Body of pancreas (tissue), 4 donors: ENCODE results near the gene ZNF516.

ENCODE experiments used
- CTCF ChIP-seq, 7 experiments: fragments of 450-650 bp in 4 of 7; fragments of 200-600 bp in 3 of 7; sonication (generic) in 3 of 7; IDR thresholded peaks; one replicate each; pipeline ENCODE4 v1.5.1; 2016 to 2019; ENCODE audit warnings: antibody characterized with exemption in 7 of 7
- POLR2A ChIP-seq, 3 donors: fragments of 450-650 bp; IDR thresholded peaks; one replicate each; pipeline ENCODE4 v1.6.1; 2016; ENCODE audit warnings: antibody characterized with exemption in 3 of 3, mild to moderate bottlenecking in 2 of 3

- TF ChIP-seq CTCF (IDR thresholded peaks at IDR 0.05), result no peak
- TF ChIP-seq POLR2A (IDR thresholded peaks at IDR 0.05), result no peak
Observed at GRCh38 chr18:76461148-76461547, 33.9 kb downstream of the ZNF516 start.
